OCI-LY7 (cell line): ENCODE measurements around the gene DLX2. TPM values are rescaled to one million over a fixed set of nuclear protein-coding genes. Genes with fewer than 3 reads are reported as not detected.

Experiments used
- BruUV-seq: library from RNA; stranded (reverse); fragments of 400-500 nt; replicated peaks from 2 replicates; lab custom pipeline; 2021; lab: Mats Ljungman, UMichigan
- CTCF ChIA-PET: fragments of 300-600 bp; sonication (Branson Sonifier 250); formaldehyde crosslinking; loops from one replicate; lab custom pipeline; 2022; ENCODE audit warnings: antibody characterized with exemption; ENCODE audit not compliant: unreplicated experiment; lab: Charles Lee
- POLR2A ChIA-PET: fragments of 300-600 bp; sonication (Branson Sonifier 250); formaldehyde crosslinking; loops from one replicate; lab custom pipeline; 2022; ENCODE audit warnings: antibody characterized with exemption; lab: Charles Lee
- DNase-seq: peaks from one replicate; pipeline ENCODE4 v3.0.0-alpha.2; 2015; ENCODE audit warnings: low spot score
- H2AFZ ChIP-seq: fragments of 200-600 bp; sonication (generic), shearing (Covaris generic); 2 replicates; pipeline ENCODE4 v1.6.1; 2014; ENCODE audit warnings: mild to moderate bottlenecking, antibody characterized with exemption, low read length, moderate library complexity
- H3K27ac ChIP-seq: fragments of 200-600 bp; sonication (generic); 2 replicates; pipeline ENCODE4 v1.5.1; 2014; ENCODE audit warnings: mixed run types, low read depth, mild to moderate bottlenecking, moderate library complexity, low read length, inconsistent platforms; ENCODE audit not compliant: poor library complexity, severe bottlenecking
- H3K36me3 ChIP-seq: fragments of 200-600 bp; sonication (generic); 2 replicates; pipeline ENCODE4 v1.6.1; 2014; ENCODE audit warnings: mild to moderate bottlenecking, antibody characterized with exemption, low read length, moderate library complexity, mixed read lengths; ENCODE audit not compliant: insufficient read depth
- H3K4me1 ChIP-seq: fragments of 200-600 bp; sonication (generic); 2 replicates; pipeline ENCODE4 v1.5.1; 2014; ENCODE audit warnings: mild to moderate bottlenecking, low read length; ENCODE audit not compliant: insufficient read depth, poor library complexity, severe bottlenecking
- H3K4me2 ChIP-seq: fragments of 200-600 bp; sonication (generic); 2 replicates; pipeline ENCODE4 v1.6.1; 2014; ENCODE audit warnings: mild to moderate bottlenecking, low read length
- H3K4me3 ChIP-seq: fragments of 200-600 bp; sonication (generic); 2 replicates; pipeline ENCODE4 v1.5.1; 2014; ENCODE audit warnings: mild to moderate bottlenecking, low read depth, low read length; ENCODE audit not compliant: poor library complexity, severe bottlenecking
- H3K79me2 ChIP-seq: fragments of 200-600 bp; sonication (generic); 2 replicates; pipeline ENCODE4 v1.6.1; 2016; ENCODE audit warnings: low read depth, mild to moderate bottlenecking, low read length, moderate library complexity, mixed read lengths; ENCODE audit not compliant: insufficient read depth
- H3K9me2 ChIP-seq: fragments of 200-600 bp; sonication (generic); 2 replicates; pipeline ENCODE4 v1.6.1; 2016; ENCODE audit warnings: mild to moderate bottlenecking, low read length, mixed read lengths; ENCODE audit not compliant: insufficient read depth
- H3K9me3 ChIP-seq: fragments of 200-600 bp; sonication (generic); 2 replicates; pipeline ENCODE4 v1.6.1; 2014; ENCODE audit warnings: mild to moderate bottlenecking, mixed run types, low read length, mixed read lengths
- H4K20me1 ChIP-seq: fragments of 200-600 bp; sonication (generic); 2 replicates; pipeline ENCODE4 v1.6.1; 2014; ENCODE audit warnings: mild to moderate bottlenecking, antibody characterized with exemption, low read length, moderate library complexity, mixed read lengths; ENCODE audit not compliant: insufficient read depth
- EZH2phosphoT487 ChIP-seq: fragments of 200-600 bp; sonication (generic); IDR thresholded peaks from 2 replicates; pipeline ENCODE4 v1.6.1; 2018; ENCODE audit warnings: low read depth, borderline replicate concordance, mild to moderate bottlenecking, mixed run types, antibody characterized with exemption, low read length, moderate library complexity, mixed read lengths
- intact Hi-C: fragments of 100-400 bp; cut with micrococcal nuclease; formaldehyde crosslinking; loops from one replicate; pipeline ENCODE4 v1.10.0; 2022; ENCODE audit not compliant: unreplicated experiment
- total RNA-seq, 2 experiments: library from RNA; depleted of rRNA in 1 of 2; stranded (reverse); fragments of >200 nt in 1 of 2; shearing (Covaris generic) in 1 of 2; gene quantifications; 2 replicates each; pipeline ENCODE4 v1.2.3, GENCODE V29; 2014 to 2022
- TF ChIP-seq, protein P1 (sequence below): fragments of 200-600 bp; sonication (generic); conservative IDR thresholded peaks from 2 replicates; pipeline ENCODE4 v1.5.1; 2014; ENCODE audit warnings: mild to moderate bottlenecking, antibody characterized with exemption, low read length, moderate library complexity, mixed read lengths

The DLX2 gene
- total RNA-seq, 2 experiments from 2014 or later, result 0.22 TPM; not detected in 1

DNA sequence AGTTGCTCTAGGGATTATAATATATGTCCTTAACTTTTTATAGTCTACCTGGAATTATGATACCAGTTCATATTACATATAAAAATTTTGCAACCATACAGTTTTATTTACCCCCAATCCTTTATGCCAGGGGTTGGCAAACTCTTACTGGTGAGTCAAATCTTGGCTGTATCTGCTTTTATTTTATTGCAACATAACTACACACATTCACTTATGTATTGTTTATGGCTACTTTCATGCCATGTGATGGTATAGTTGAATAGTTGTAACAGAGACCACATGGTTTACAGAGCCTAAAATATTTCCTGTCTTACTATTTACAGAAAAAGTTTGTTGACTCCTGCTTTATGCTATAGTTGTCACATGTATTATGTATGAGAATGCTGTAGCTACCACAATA, 25.8 kb upstream of the DLX2 start:
- Histone ChIP-seq H3K27ac (no peak overlapping the region), H3K4me3 (no peak overlapping the region), H3K9me3 (no peaks in the 10 kb centered on the region), H3K4me2 (no peak overlapping the region), H2AFZ (no peak overlapping the region), H3K4me1 (no peaks in the 10 kb centered on the region), H3K9me2 (no peaks in the 10 kb centered on the region), H4K20me1 (no peaks in the 10 kb centered on the region), H3K79me2 (no peaks in the 10 kb centered on the region), H3K36me3 (no peaks in the 10 kb centered on the region)
- no peak for TF ChIP-seq EZH2phosphoT487
- TF ChIP-seq, protein P1, sequence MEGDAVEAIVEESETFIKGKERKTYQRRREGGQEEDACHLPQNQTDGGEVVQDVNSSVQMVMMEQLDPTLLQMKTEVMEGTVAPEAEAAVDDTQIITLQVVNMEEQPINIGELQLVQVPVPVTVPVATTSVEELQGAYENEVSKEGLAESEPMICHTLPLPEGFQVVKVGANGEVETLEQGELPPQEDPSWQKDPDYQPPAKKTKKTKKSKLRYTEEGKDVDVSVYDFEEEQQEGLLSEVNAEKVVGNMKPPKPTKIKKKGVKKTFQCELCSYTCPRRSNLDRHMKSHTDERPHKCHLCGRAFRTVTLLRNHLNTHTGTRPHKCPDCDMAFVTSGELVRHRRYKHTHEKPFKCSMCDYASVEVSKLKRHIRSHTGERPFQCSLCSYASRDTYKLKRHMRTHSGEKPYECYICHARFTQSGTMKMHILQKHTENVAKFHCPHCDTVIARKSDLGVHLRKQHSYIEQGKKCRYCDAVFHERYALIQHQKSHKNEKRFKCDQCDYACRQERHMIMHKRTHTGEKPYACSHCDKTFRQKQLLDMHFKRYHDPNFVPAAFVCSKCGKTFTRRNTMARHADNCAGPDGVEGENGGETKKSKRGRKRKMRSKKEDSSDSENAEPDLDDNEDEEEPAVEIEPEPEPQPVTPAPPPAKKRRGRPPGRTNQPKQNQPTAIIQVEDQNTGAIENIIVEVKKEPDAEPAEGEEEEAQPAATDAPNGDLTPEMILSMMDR, result no peak
- intact Hi-C loops, result no loop called here
- no TSS peak for BruUV-seq
- POLR2A ChIA-PET, result interaction anchor here (0.6 kb wide), 1 partner anchor 364 kb away, joined by 3 read pairs; no protein-coding TSS in a partner anchor
- DNase-seq, result no peak
- CTCF ChIA-PET, result no interaction called here

DNA sequence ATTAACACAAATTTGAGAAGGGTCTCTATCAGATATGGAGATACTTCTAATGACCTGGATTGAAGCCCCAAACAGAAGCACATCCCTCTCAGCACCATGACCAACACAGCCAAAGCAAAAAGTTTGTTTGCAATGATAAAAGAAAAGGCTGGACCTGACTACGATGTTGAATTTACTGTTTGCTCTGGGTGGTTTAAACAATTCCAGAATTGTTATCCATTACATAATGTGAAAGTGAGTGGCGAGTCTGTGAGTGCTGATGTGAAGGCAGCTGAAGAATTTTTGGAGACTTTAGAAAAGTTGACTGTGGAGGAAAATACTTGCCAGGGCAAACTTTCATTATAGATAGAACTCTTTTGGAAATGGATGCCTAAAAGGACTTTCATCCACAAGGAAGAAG, 17.4 kb upstream of the DLX2 start:
- intact Hi-C loops, result loop anchor here (5.0 kb wide), 1 partner anchor 852 kb away; no protein-coding TSS in a partner anchor
- Histone ChIP-seq H3K79me2 (no peaks in the 10 kb centered on the region), H2AFZ (no peak overlapping the region), H3K9me3 (no peaks in the 10 kb centered on the region), H3K27ac (no peak overlapping the region), H3K4me1 (no peaks in the 10 kb centered on the region), H3K9me2 (no peaks in the 10 kb centered on the region), H4K20me1 (no peaks in the 10 kb centered on the region), H3K36me3 (no peaks in the 10 kb centered on the region), H3K4me3 (no peak overlapping the region), H3K4me2 (no peak overlapping the region)
- DNase-seq, result no peak
- ChIA-PET POLR2A (interaction anchor here (0.5 kb wide), 1 partner anchor 9 kb away, joined by 4 read pairs; no protein-coding TSS in a partner anchor), CTCF (interaction anchor here (1.9 kb wide), 1 partner anchor 9 kb away, joined by 4 read pairs; no protein-coding TSS in a partner anchor)
- no peak for TF ChIP-seq EZH2phosphoT487
- TF ChIP-seq, protein P1, result no peak
- no TSS peak for BruUV-seq

GRCh38 chr2:172119089-172119488, 16.4 kb upstream of the DLX2 start:
- DNase-seq, result no peak
- no peak overlapping the region for H3K4me3 ChIP-seq
- H3K9me2 ChIP-seq, result no peaks in the 10 kb centered on the region
- ChIA-PET CTCF (no interaction called here), POLR2A (no interaction called here)
- H3K4me2 ChIP-seq, result no peak overlapping the region
- no peak overlapping the region for H3K27ac ChIP-seq
- H3K4me1 ChIP-seq, result no peaks in the 10 kb centered on the region
- TF ChIP-seq, protein P1, result no peak
- no peak for TF ChIP-seq EZH2phosphoT487
- no TSS peak for BruUV-seq
- H3K36me3 ChIP-seq, result no peaks in the 10 kb centered on the region
- no peak overlapping the region for H2AFZ ChIP-seq
- no peaks in the 10 kb centered on the region for H3K79me2 ChIP-seq
- no peaks in the 10 kb centered on the region for H3K9me3 ChIP-seq
- intact Hi-C loops, result no loop called here
- no peaks in the 10 kb centered on the region for H4K20me1 ChIP-seq
